ENCODE data around the gene SUSD4.

Gene SUSD4

DNA sequence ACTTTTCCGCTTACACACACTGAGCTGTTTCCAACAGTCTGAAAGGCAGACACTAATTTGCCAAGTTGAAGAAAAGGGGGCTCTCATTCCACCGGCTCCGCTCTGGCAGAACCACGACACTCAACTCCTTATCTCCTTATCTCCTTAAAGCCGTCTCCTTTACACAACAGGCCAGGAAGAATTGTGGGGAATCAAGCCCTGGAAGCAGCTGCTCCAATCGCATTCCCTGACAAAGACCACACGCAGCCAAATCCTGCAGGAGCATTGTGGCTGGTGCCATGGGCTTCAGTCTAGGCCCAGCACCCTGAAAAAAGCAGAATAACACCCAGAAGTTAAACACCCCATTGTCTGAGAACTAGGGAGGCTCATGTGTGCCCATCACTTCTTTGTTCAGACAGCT is 24.1 kb downstream of the SUSD4 start:
- Histone ChIP-seq H3K27me3 (no peaks in the 10 kb centered on the region), H3K36me3 (no peaks in the 10 kb centered on the region), H3K4me1 (no peaks in the 10 kb centered on the region), H3K9me3 (no peaks in the 10 kb centered on the region), H3K27ac (no peak overlapping the region), H3K4me3 (no peak overlapping the region)
- DNase-seq, result no peak
- intact Hi-C loops (cut with DNase I; ENCODE audit: low total_unique reads), result no loop called here
- TF ChIP-seq, protein P1, sequence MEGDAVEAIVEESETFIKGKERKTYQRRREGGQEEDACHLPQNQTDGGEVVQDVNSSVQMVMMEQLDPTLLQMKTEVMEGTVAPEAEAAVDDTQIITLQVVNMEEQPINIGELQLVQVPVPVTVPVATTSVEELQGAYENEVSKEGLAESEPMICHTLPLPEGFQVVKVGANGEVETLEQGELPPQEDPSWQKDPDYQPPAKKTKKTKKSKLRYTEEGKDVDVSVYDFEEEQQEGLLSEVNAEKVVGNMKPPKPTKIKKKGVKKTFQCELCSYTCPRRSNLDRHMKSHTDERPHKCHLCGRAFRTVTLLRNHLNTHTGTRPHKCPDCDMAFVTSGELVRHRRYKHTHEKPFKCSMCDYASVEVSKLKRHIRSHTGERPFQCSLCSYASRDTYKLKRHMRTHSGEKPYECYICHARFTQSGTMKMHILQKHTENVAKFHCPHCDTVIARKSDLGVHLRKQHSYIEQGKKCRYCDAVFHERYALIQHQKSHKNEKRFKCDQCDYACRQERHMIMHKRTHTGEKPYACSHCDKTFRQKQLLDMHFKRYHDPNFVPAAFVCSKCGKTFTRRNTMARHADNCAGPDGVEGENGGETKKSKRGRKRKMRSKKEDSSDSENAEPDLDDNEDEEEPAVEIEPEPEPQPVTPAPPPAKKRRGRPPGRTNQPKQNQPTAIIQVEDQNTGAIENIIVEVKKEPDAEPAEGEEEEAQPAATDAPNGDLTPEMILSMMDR (IDR thresholded peaks at IDR 0.05), result no peak

DNA sequence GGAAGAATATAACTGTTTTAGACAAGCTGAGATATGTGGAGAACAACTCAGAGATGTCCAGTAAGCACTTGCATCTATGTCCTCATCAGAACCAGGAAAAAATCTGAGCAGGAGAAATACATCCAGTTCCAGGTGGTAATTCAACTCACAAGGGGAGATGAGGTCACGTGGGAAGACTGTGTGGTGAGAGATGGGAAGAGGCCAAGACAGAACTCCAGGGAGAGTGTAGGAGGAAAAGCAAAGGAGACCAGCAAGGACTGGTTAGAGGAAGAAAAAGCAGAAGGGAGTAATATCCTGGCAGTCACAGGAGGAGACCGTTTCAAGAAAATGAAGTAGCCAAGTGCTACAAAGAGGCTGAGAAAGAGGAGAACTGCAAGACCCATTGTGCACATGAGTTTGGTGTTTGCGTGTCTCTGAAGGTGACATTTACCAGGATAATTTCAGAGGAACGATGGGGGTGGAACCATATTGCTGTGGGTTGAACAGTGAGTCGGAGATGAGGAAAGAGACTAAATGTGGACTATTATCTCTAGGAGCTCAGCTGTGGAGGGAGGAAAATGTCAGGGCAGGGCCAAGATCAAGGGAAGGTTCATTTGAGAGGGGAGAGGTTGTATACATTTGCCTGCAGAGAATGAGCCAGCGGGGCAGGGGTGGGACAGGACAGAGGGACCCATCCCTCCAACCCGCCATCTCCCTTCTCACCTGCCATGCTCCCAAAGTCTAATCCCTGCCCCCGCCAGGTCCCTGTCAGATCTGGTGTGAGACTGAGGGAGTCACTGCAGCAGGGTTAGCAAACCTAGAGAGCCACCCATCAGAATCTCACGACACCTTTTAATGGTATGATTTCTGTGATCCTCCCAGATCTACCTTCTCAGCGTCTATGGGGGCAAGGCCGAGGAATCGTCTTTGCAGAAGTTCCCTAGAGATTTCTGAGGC is 24.9 kb downstream of the SUSD4 start:
- H3K9me3 ChIP-seq, result no peaks in the 10 kb centered on the region
- no peaks in the 10 kb centered on the region for H3K27me3 ChIP-seq
- no peaks in the 10 kb centered on the region for H3K4me1 ChIP-seq
- TF ChIP-seq, protein P1 (IDR thresholded peaks at IDR 0.05), result no peak
- no peaks in the 10 kb centered on the region for H3K36me3 ChIP-seq
- no peak overlapping the region for H3K4me3 ChIP-seq
- H3K27ac ChIP-seq, result no peak overlapping the region
- no peak for DNase-seq
- intact Hi-C loops (cut with DNase I; ENCODE audit: low total_unique reads), result no loop called here

DNA sequence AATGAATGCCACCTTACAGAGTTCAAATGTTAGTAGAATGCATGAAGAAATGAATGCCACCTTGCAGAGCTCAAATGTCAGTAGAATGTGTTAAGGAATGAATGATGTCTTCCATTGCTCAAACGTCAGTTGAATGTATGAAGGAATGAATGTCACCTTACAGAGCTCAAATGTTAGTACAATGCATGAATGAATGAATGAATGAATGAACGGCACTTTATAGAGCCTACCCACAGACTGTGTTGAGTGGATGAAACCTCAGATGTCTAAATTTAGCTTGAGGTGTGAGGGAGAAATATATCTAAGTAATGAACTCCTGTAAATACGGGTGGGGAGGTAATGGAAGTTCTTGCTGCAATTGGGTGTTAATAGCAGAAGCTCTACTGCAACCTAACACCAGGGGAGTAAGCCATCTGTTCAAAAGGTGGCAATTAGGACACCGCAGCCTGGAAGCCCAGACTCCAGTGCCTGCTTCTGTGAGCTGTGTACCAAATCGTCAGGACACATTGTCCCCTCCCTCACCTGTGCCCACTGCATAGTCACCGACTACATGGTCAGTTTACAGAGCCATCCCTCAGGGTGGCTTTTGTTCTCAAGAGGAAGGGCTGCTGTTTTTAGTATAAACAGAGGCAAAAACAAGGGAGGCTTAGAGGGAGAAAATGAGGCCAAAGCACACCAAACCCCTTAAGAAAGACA is 26.7 kb downstream of the SUSD4 start:
- intact Hi-C loops (cut with DNase I; ENCODE audit: low total_unique reads), result no loop called here
- no peaks in the 10 kb centered on the region for H3K36me3 ChIP-seq
- H3K4me1 ChIP-seq, result no peaks in the 10 kb centered on the region
- no peak overlapping the region for H3K27ac ChIP-seq
- H3K27me3 ChIP-seq, result no peaks in the 10 kb centered on the region
- no peak for DNase-seq
- no peaks in the 10 kb centered on the region for H3K9me3 ChIP-seq
- no peak overlapping the region for H3K4me3 ChIP-seq
- TF ChIP-seq, protein P1 (IDR thresholded peaks at IDR 0.05), result no peak

DNA sequence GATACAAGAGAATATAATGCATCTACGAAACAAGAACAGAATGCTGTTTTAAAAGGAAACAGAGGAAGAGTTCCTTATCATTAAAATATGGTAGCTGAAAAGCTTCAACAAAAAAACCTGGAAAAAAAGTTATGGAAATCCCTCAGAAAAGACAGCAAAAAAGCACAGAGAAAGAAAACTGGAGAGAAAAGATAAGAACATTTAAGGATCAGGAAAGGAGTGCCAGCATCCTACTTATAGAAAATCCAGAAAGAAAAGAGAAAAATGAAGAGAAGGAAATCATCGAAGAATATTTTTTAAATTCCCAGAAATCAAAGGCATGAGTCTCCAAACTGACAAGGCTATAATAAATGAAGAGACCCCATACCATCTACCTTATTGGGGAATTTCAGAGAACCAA is 29.8 kb downstream of the SUSD4 start:
- intact Hi-C loops (cut with DNase I; ENCODE audit: low total_unique reads), result no loop called here
- H3K4me3 ChIP-seq, result no peak overlapping the region

DNA sequence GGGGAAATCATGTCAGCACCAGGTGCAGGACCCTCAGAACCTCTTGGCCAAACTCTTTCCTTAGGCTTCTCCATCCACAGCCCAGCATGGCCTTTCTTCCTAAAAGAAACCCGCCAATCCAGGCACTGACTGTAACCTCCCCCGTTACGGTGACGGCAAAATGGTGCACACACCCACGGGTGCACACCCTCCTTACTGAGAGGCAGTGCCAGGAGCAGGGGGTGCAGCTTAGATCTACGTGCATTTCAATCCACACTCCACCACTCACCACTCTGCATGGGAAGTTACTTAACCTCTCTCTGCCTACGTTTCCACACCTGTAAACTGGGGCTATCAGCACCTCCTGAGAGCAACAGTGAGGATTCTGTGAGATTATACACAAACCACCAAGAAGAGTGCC is 31.0 kb downstream of the SUSD4 start:
- TF ChIP-seq, protein P1 (IDR thresholded peaks at IDR 0.05), result no peak
- DNase-seq, result no peak
- H3K27me3 ChIP-seq, result no peaks in the 10 kb centered on the region
- intact Hi-C loops (cut with DNase I; ENCODE audit: low total_unique reads), result no loop called here
- no peaks in the 10 kb centered on the region for H3K36me3 ChIP-seq
- H3K4me3 ChIP-seq, result no peak overlapping the region
- H3K4me1 ChIP-seq, result peaks cover 0 to 15% (median 0%) of the 10 kb centered on the region in 4 donors
- no peak overlapping the region for H3K27ac ChIP-seq
- H3K9me3 ChIP-seq, result no peaks in the 10 kb centered on the region

More for the DNA sequence above, 29.8 kb downstream of the SUSD4 start:
- H3K27me3 ChIP-seq, result no peaks in the 10 kb centered on the region
- H3K36me3 ChIP-seq, result no peaks in the 10 kb centered on the region
- H3K27ac ChIP-seq, result no peak overlapping the region
- no peak for DNase-seq
- H3K4me1 ChIP-seq, result peaks cover 0 to 15% (median 0%) of the 10 kb centered on the region in 4 donors
- H3K9me3 ChIP-seq, result no peaks in the 10 kb centered on the region
- TF ChIP-seq, protein P1 (IDR thresholded peaks at IDR 0.05), result no peak
